ENCODE data around the gene DNAH14. TPM values are rescaled to one million over a fixed set of nuclear protein-coding genes. Genes with fewer than 3 reads are reported as not detected.
A peak's percentile ranks its signal among the peaks of the same experiment; 100 is the strongest.
"Not testable (repeated sequence)": the region's sequence is repeated elsewhere in the genome, so short reads cannot be mapped to it uniquely, and the experiment has no call there.

Gene DNAH14
- total RNA-seq, 3 donors from 2014 or later, result 9.2 to 12.7 (median 10.0) TPM

DNA sequence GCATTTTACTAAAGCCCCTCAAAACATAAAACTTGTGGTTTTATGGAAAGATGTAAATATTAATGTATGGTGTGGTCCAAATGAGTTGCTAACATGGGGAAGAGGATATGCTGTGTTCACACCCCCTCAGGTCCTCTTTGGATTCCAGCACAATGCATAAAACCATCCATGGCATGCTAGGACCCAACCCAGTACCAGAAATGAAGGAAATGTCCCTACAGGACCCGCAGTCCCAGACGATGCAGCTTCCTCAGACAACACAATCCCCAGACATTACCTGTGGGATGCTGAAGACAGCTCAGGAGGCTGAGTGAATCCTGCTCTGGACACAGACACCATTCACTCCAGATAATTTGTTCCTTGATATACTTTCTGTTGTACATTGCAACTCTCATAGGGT is 296.2 kb downstream of the DNAH14 start:
- Histone ChIP-seq H3K4me1 (ENCODE audit: low read depth) (no peaks in the 10 kb centered on the region), H3K36me3 (ENCODE audit: low read depth) (no peaks in the 10 kb centered on the region), H3K4me3 (no peak overlapping the region), H3K9me3 (no peaks in the 10 kb centered on the region)
- TF ChIP-seq, protein P1, sequence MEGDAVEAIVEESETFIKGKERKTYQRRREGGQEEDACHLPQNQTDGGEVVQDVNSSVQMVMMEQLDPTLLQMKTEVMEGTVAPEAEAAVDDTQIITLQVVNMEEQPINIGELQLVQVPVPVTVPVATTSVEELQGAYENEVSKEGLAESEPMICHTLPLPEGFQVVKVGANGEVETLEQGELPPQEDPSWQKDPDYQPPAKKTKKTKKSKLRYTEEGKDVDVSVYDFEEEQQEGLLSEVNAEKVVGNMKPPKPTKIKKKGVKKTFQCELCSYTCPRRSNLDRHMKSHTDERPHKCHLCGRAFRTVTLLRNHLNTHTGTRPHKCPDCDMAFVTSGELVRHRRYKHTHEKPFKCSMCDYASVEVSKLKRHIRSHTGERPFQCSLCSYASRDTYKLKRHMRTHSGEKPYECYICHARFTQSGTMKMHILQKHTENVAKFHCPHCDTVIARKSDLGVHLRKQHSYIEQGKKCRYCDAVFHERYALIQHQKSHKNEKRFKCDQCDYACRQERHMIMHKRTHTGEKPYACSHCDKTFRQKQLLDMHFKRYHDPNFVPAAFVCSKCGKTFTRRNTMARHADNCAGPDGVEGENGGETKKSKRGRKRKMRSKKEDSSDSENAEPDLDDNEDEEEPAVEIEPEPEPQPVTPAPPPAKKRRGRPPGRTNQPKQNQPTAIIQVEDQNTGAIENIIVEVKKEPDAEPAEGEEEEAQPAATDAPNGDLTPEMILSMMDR (IDR thresholded peaks at IDR 0.05), result no peak
- DNase-seq (no peak), ATAC-seq (no peak)
- intact Hi-C loops (cut with DNase I, micrococcal nuclease), result no loop called here

DNA sequence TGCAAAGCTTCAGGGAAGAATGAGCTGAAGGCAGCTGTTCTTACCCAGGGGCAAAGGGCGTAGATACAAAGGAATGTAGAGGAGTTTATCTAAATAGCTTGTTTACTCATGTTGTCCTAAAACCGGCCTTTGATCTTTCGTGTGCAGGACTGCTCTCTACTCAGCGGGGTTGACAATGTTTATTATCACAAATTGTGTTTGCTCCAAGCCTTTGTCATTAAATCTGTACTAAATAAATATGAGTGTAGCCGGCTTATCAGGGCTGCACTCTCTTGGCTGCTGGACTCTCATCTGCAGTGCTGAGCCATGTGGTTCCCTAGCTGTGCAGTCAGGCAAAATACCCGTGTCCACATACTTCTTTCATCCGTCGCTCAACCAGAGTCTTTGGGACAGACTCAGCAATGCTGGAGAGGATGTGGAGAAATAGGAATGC is 299.4 kb downstream of the DNAH14 start:
- peak; percentile 73 for ATAC-seq
- intact Hi-C loops (cut with DNase I, micrococcal nuclease), result no loop called here
- no peaks in the 10 kb centered on the region for H3K9me3 ChIP-seq
- no peaks in the 10 kb centered on the region for H3K4me1 ChIP-seq (ENCODE audit: low read depth)
- H3K4me3 ChIP-seq, result no peak overlapping the region
- TF ChIP-seq, protein P1 (IDR thresholded peaks at IDR 0.05), result no peak
- DNase-seq, result no peak
- no peaks in the 10 kb centered on the region for H3K36me3 ChIP-seq (ENCODE audit: low read depth)

DNA sequence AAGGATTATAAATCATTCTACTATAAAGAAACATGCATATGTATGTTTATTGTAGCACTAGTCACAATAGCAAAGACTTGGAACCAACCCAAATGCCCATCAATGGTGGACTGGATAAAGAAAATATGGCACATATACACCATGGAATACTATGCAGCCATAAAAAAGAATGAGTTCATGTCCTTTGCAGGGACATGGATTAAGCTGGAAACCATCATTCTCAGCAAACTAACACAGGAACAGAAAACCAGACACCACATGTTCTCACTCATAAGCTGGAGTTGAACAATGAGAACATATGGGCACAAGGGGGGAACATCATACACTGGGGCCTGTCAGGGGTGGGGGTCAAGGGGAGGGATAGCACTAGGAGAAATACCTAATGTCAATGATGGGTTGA is 300.0 kb downstream of the DNAH14 start:
- H3K4me3 ChIP-seq; H3K4me1 ChIP-seq (ENCODE audit: low read depth); H3K36me3 ChIP-seq (ENCODE audit: low read depth); ATAC-seq; H3K9me3 ChIP-seq; intact Hi-C loops (cut with DNase I, micrococcal nuclease); DNase-seq: not testable (repeated sequence)

GRCh38 chr1:225230483-225230882 is 301.0 kb downstream of the DNAH14 start:
- Histone ChIP-seq H3K4me3 (no peak overlapping the region), H3K9me3 (no peaks in the 10 kb centered on the region), H3K36me3 (ENCODE audit: low read depth) (no peaks in the 10 kb centered on the region), H3K4me1 (ENCODE audit: low read depth) (no peaks in the 10 kb centered on the region)
- no peak for DNase-seq
- intact Hi-C loops (cut with DNase I, micrococcal nuclease), result no loop called here
- TF ChIP-seq, protein P1 (IDR thresholded peaks at IDR 0.05), result no peak
- ATAC-seq, result no peak

DNA sequence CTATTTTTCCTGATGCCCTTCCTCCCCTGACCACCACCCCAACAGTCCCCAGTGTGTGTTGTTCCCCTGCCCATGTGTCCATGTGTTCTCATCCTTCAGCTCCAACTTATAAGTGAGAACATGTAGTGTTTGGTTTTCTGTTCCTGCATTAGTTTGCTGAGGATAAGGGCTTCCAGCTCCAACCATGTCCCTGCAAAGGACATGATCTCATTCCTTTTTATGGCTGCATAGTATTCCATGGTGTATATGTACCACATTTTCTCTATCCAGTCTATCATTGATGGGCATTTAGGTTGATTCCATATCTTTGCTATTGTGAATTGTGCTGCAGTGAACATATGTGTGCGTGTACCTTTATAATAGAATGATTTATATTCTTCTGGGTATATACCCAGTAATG is 303.5 kb downstream of the DNAH14 start:
- H3K9me3 ChIP-seq; H3K36me3 ChIP-seq (ENCODE audit: low read depth); H3K4me3 ChIP-seq; H3K4me1 ChIP-seq (ENCODE audit: low read depth); ATAC-seq; DNase-seq; intact Hi-C loops (cut with DNase I, micrococcal nuclease): not testable (repeated sequence)

DNA sequence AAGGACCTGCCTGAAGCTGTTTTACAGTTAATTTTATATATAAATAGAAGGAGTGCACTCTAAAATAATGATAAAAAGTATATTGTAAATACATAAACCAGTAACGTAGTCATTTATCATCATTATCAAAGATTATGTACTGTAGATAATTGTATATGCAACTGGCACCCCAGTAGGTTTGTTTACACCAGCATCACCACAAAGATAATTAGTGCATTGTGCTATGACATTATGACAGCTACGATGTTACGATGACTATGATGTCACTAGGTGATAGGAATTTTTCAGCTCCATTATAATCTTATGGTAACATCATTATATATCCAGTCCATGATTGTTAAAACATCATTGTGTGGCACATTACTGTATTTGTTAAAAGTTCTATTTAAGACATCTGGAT is 313.1 kb downstream of the DNAH14 start:
- ATAC-seq, result no peak
- no peak for DNase-seq
- Histone ChIP-seq H3K36me3 (ENCODE audit: low read depth) (no peaks in the 10 kb centered on the region), H3K4me3 (no peak overlapping the region), H3K9me3 (peaks cover 7% of the 10 kb centered on the region), H3K4me1 (ENCODE audit: low read depth) (no peaks in the 10 kb centered on the region)
- TF ChIP-seq, protein P1 (IDR thresholded peaks at IDR 0.05), result no peak
- intact Hi-C loops (cut with DNase I, micrococcal nuclease), result no loop called here

GRCh38 chr1:225250432-225250831 is 321.0 kb downstream of the DNAH14 start:
- DNase-seq (no peak), ATAC-seq (no peak)
- Histone ChIP-seq H3K36me3 (ENCODE audit: low read depth) (no peaks in the 10 kb centered on the region), H3K4me1 (ENCODE audit: low read depth) (no peaks in the 10 kb centered on the region), H3K9me3 (no peaks in the 10 kb centered on the region), H3K4me3 (no peak overlapping the region)
- TF ChIP-seq, protein P1 (IDR thresholded peaks at IDR 0.05), result no peak
- intact Hi-C loops (cut with DNase I, micrococcal nuclease), result loop anchor here in 1 of 2 donors (10.0 kb wide), 1 partner anchor 1284 kb away; no protein-coding TSS in a partner anchor
